SK-N-MC (cell line): Measurements from ENCODE around the gene SMAD7.

Experiments used
- EZH2 ChIP-seq: fragments of 200-600 bp; sonication (generic); IDR thresholded peaks from one replicate; pipeline ENCODE4 v1.6.1; 2017; ENCODE audit warnings: antibody characterized with exemption
- POLR2AphosphoS5 ChIP-seq: IDR thresholded peaks from 2 replicates; pipeline ENCODE4 v1.6.1; 2012; ENCODE audit warnings: mild to moderate bottlenecking, low read depth, low read length, borderline replicate concordance

GRCh38 chr18:48913201-48913600 is 37.6 kb downstream of the SMAD7 start:
- TF ChIP-seq EZH2 (no peak), POLR2AphosphoS5 (no peak)
